ENCODE measurements around the gene TNFRSF13B.

- TF ChIP-seq YY1 (IDR thresholded peaks at IDR 0.05; ENCODE audit: low read depth) (no peak), NFIC (IDR thresholded peaks at IDR 0.05) (no peak), TAF1 (IDR thresholded peaks at IDR 0.05; ENCODE audit: low read depth) (no peak), ZBTB7A (IDR thresholded peaks at IDR 0.05; ENCODE audit: low read depth) (no peak), MAX (IDR thresholded peaks at IDR 0.05) (no peak), REST (IDR thresholded peaks at IDR 0.05; ENCODE audit: low read depth) (no peak), EP300 (IDR thresholded peaks at IDR 0.05; ENCODE audit: borderline replicate concordance) (no peak), CREB1 (IDR thresholded peaks at IDR 0.05; ENCODE audit: low read depth) (no peak)
These were observed at the start of gene TNFRSF13B for GRCh38 chr17:16971458-16972338.

Data from Ishikawa (cell line).